GM18868 (cell line): ENCODE results near the gene OOSP2.

Source experiments
- ATAC-seq: cut with Tn5 transposase; IDR thresholded peaks from one replicate; pipeline ENCODE4 v1.9.1; 2021; ENCODE audit warnings: mild to moderate bottlenecking, moderate library complexity; ENCODE audit not compliant: unreplicated experiment

The OOSP2 gene

DNA sequence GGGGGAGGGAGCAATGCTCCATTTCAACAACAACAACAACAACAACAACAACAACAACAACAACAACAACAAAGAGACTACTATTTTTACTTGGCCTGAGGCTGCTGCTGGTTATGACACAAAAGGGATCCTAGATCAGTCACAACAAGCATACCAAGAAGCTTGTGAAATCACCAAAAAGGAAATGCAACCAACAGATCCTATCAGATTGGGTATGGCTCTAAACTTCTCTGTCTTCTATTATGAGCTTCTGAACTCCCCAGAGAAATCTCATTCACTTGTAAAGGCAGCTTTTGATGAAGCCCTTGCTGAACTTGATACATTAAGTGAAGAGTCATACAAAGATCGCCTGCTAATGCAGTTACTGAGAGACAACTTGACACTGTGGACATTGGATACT is 37.8 kb downstream of the OOSP2 start:
- no peak for ATAC-seq

DNA sequence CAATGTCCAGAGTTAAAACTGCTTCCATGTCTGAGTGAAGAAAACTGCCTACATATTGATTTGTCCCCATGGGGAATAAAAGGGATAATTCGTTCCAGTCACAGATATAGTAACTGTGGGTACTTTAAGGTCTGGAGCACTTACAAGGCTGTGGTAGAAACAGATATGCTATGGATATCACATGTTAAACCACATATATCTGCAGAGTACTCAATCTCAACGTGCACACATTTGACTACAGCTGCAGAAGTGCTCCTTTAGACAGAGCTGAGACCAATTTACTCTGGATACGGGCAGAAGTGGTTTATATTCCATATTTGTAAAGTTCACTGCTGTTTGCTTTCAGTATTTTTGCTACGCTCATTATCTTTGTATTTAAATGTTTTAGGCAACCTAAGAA is 38.5 kb downstream of the OOSP2 start:
- no peak for ATAC-seq

GRCh38 chr11:60080535-60080934 is 40.3 kb downstream of the OOSP2 start:
- no peak for ATAC-seq

DNA sequence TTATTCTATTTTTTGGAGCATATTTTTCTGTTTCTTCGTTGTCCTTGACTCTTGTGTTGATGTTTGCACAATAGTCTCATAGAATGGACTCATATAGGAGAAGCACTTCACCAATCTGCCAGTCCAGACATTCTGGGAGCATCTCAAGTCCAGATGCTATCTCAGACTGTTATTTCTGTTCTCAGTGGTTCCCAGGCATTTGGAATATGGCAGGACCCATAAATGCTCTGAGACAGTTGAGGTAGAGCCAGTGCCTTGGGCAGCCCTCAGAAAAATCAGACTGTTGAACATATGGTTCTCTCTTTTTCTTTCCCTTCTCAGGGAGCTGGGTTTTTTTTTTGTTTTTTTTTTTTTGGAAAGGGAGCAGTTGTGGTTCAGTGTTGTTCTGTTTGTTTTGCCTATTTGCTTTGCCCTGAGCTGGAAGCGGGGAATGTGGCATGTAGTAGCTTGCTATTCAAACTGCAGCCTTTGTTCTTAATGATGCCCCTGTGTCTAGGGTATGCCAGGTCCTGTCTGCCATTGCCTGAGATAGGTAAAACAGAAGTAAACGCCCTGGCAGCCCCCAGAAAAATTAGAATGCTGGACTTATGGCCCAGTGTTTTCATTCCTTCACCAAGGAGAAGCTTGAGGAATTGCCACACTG is 44.5 kb downstream of the OOSP2 start:
- no peak for ATAC-seq

- ATAC-seq, result no peak
Measured at GRCh38 chr11:60085909-60086308, 45.7 kb downstream of the OOSP2 start.

DNA sequence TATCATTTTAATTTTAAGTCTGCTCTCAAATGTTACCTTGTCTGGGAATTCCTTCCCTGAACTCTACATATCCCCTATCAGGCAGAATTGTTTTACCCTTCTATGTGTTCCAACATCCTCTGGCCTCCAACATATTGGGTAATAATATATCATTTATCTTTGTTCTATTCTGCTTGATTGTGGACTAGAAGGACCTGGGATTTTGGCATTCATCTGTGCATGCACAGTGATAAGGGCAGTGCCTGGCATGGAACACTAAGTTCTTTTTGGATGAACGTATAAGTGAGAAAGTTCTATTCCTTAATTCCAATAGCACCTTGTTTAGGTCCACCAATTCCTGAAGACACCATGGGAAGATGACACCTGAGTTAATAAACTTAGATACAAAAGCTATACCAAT is 47.0 kb downstream of the OOSP2 start:
- no peak for ATAC-seq

GRCh38 chr11:60088364-60088763 is 48.2 kb downstream of the OOSP2 start, which contains the start of gene MS4A2:
MS4A2 (plus strand) TSS chr11:60088664; CDS start chr11:60088766, 102 bp downstream.
- ATAC-seq, result no peak

- ATAC-seq, result no peak
Measured at GRCh38 chr11:60095477-60096120, 55.4 kb downstream of the OOSP2 start.

DNA sequence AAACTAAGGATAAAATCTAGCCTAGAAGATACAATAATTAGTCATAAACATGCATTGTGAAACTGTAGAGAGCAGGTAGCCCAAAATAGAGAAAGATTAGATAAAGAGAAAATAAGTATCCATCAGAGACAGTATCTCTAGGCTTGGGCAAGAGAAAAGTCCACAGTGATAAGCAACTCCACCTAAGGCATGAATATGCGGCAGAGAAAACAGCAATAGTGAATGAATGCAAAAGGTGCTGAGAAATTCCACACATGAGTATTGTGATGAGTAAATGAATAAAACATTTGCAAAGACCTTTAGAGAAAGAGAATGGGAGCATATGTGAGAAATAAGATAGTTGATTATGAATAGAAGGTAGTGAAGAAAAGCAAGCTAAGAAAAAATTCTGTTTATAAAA is 57.0 kb downstream of the OOSP2 start:
- ATAC-seq, result no peak
